DMS53 treated with DMSO at 0.1 percent for 48 hours (cell line): ENCODE measurements around the gene FMN1.

Source experiments
- DNase-seq: peaks from one replicate; lab custom pipeline; 2025; ENCODE audit not compliant: unreplicated experiment; lab: John Stamatoyannopoulos, UW

FMN1 gene

GRCh38 chr15:32792436-32792835 lies 402.1 kb downstream of the FMN1 start:
- no peak for DNase-seq

GRCh38 chr15:32790352-32790999 lies 404.0 kb downstream of the FMN1 start:
- DNase-seq, result no peak

- DNase-seq, result no peak
Observed at GRCh38 chr15:32787949-32788348, 406.6 kb downstream of the FMN1 start.

- no peak for DNase-seq
Observed at GRCh38 chr15:32786906-32787305, 407.6 kb downstream of the FMN1 start.

- DNase-seq, result no peak
Observed at GRCh38 chr15:32784581-32784980, 409.9 kb downstream of the FMN1 start.

- no peak for DNase-seq
Observed at GRCh38 chr15:32781781-32782180, 412.7 kb downstream of the FMN1 start.

- DNase-seq, result no peak
Observed at GRCh38 chr15:32778391-32779176, 415.9 kb downstream of the FMN1 start.

GRCh38 chr15:32775103-32775502 lies 419.4 kb downstream of the FMN1 start:
- DNase-seq, result no peak

- DNase-seq, result no peak
Observed at GRCh38 chr15:32774022-32774421, 420.5 kb downstream of the FMN1 start.

GRCh38 chr15:32767236-32767635 lies 427.3 kb downstream of the FMN1 start:
- DNase-seq, result no peak

GRCh38 chr15:32766101-32766500 lies 428.4 kb downstream of the FMN1 start:
- DNase-seq, result no peak

GRCh38 chr15:32765236-32765635 lies 429.3 kb downstream of the FMN1 start:
- DNase-seq, result no peak

- no peak for DNase-seq
Observed at GRCh38 chr15:32763295-32763694, 431.2 kb downstream of the FMN1 start.

- no peak for DNase-seq
Observed at GRCh38 chr15:32757426-32757825, 437.1 kb downstream of the FMN1 start.

- DNase-seq, result no peak
Observed at GRCh38 chr15:32750979-32751378, 443.5 kb downstream of the FMN1 start.

GRCh38 chr15:32747921-32748342 lies 446.6 kb downstream of the FMN1 start:
- no peak for DNase-seq

GRCh38 chr15:32746116-32746857 lies 448.2 kb downstream of the FMN1 start:
- no peak for DNase-seq

- DNase-seq, result no peak
Observed at GRCh38 chr15:32743411-32744140, 450.9 kb downstream of the FMN1 start.

- no peak for DNase-seq
Observed at GRCh38 chr15:32739522-32740063, 454.9 kb downstream of the FMN1 start.

GRCh38 chr15:32738666-32739065 lies 455.8 kb downstream of the FMN1 start:
- DNase-seq, result no peak

GRCh38 chr15:32737304-32737703 lies 457.2 kb downstream of the FMN1 start:
- no peak for DNase-seq
